RWPE2 (cell line): ENCODE measurements around the gene MORC1.

Experiments used
- ATAC-seq: fragments of 200-7000 bp; cut with Tn5 transposase; 3 replicates; pipeline ENCODE4 v1.9.1; 2021; ENCODE audit warnings: low read depth
- DNase-seq: peaks from one replicate; pipeline ENCODE4 v3.0.0-alpha.2; 2020; ENCODE audit warnings: low spot score
- H3K27ac ChIP-seq: fragments of 450-650 bp; 2 replicates; pipeline ENCODE4 v1.5.1; 2017; ENCODE audit warnings: mild to moderate bottlenecking; ENCODE audit not compliant: poor library complexity, severe bottlenecking
- H3K27me3 ChIP-seq: fragments of 250-450 bp; sonication (Bioruptor Pico); 2 replicates; pipeline ENCODE4 v1.5.1; 2021; ENCODE audit warnings: mild to moderate bottlenecking, moderate library complexity; ENCODE audit not compliant: insufficient read depth, poor library complexity, severe bottlenecking
- H3K36me3 ChIP-seq: fragments of 250-450 bp; sonication (Bioruptor Pico); 2 replicates; pipeline ENCODE4 v1.5.1; 2020; ENCODE audit warnings: low read depth, mild to moderate bottlenecking, moderate library complexity
- H3K4me1 ChIP-seq: fragments of 250-450 bp; sonication (Bioruptor Pico); 2 replicates; pipeline ENCODE4 v1.5.1; 2021; ENCODE audit warnings: mild to moderate bottlenecking, moderate library complexity; ENCODE audit not compliant: insufficient read depth, poor library complexity, severe bottlenecking
- H3K4me3 ChIP-seq: fragments of 250-450 bp; sonication (Bioruptor Pico); 2 replicates; pipeline ENCODE4 v1.5.1; 2021; ENCODE audit warnings: mild to moderate bottlenecking, moderate library complexity; ENCODE audit not compliant: severe bottlenecking
- H3K9me3 ChIP-seq: fragments of 250-450 bp; sonication (Bioruptor Pico); 2 replicates; pipeline ENCODE4 v1.5.1; 2021; ENCODE audit warnings: mild to moderate bottlenecking, moderate library complexity; ENCODE audit not compliant: severe bottlenecking
- TF ChIP-seq, protein P1 (sequence below): fragments of 450-650 bp; IDR thresholded peaks from one replicate; pipeline ENCODE4 v1.5.1; 2017; ENCODE audit warnings: mild to moderate bottlenecking, moderate library complexity; ENCODE audit not compliant: poor library complexity, severe bottlenecking

MORC1 gene

GRCh38 chr3:109025896-109026295 is 92.0 kb downstream of the MORC1 start:
- Histone ChIP-seq H3K27me3 (no peaks in the 10 kb centered on the region), H3K4me1 (no peaks in the 10 kb centered on the region), H3K9me3 (no peaks in the 10 kb centered on the region), H3K4me3 (no peak overlapping the region), H3K27ac (no peak overlapping the region), H3K36me3 (no peaks in the 10 kb centered on the region)
- ATAC-seq (no peak), DNase-seq (no peak)
- TF ChIP-seq, protein P1, sequence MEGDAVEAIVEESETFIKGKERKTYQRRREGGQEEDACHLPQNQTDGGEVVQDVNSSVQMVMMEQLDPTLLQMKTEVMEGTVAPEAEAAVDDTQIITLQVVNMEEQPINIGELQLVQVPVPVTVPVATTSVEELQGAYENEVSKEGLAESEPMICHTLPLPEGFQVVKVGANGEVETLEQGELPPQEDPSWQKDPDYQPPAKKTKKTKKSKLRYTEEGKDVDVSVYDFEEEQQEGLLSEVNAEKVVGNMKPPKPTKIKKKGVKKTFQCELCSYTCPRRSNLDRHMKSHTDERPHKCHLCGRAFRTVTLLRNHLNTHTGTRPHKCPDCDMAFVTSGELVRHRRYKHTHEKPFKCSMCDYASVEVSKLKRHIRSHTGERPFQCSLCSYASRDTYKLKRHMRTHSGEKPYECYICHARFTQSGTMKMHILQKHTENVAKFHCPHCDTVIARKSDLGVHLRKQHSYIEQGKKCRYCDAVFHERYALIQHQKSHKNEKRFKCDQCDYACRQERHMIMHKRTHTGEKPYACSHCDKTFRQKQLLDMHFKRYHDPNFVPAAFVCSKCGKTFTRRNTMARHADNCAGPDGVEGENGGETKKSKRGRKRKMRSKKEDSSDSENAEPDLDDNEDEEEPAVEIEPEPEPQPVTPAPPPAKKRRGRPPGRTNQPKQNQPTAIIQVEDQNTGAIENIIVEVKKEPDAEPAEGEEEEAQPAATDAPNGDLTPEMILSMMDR: no peak

GRCh38 chr3:109023656-109024254 is 94.2 kb downstream of the MORC1 start:
- Histone ChIP-seq H3K36me3 (no peaks in the 10 kb centered on the region), H3K27me3 (no peaks in the 10 kb centered on the region), H3K4me3 (no peak overlapping the region), H3K9me3 (no peaks in the 10 kb centered on the region), H3K4me1 (no peaks in the 10 kb centered on the region), H3K27ac (no peak overlapping the region)
- ATAC-seq (peak; percentile 58; the same call in 2 of the 3 replicates), DNase-seq (no peak)
- TF ChIP-seq, protein P1: peak; percentile 84

DNA sequence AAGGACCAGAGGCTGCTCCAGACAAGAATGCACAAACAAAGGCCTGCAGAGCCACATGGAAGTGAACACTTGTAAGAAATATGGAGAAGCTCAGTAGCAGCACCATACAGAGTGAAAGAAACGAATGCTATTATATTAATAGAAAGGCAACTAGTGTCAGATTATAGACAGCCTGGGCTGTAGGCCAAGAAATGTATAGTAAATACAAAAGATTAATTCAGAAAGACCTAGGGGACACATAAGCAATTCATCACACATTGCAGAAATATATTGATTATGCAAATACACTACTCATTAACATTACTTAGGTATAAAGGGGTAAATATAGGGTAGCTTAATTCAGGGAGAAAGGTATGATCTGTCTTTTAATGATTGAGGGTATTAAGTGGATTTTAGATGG is 94.8 kb downstream of the MORC1 start:
- ATAC-seq (no peak), DNase-seq (no peak)
- H3K4me1 ChIP-seq: no peaks in the 10 kb centered on the region
- H3K4me3 ChIP-seq: no peak overlapping the region
- TF ChIP-seq, protein P1: no peak
- no peaks in the 10 kb centered on the region for H3K36me3 ChIP-seq
- H3K27ac ChIP-seq: no peak overlapping the region
- no peaks in the 10 kb centered on the region for H3K9me3 ChIP-seq
- H3K27me3 ChIP-seq: no peaks in the 10 kb centered on the region

- Histone ChIP-seq H3K27ac (no peak overlapping the region), H3K27me3 (no peaks in the 10 kb centered on the region), H3K9me3 (no peaks in the 10 kb centered on the region), H3K4me3 (no peak overlapping the region), H3K4me1 (no peaks in the 10 kb centered on the region), H3K36me3 (no peaks in the 10 kb centered on the region)
- TF ChIP-seq, protein P1: no peak
- DNase-seq: no peak
- no peak for ATAC-seq
Observed at GRCh38 chr3:109021556-109021955, 96.4 kb downstream of the MORC1 start.

DNA sequence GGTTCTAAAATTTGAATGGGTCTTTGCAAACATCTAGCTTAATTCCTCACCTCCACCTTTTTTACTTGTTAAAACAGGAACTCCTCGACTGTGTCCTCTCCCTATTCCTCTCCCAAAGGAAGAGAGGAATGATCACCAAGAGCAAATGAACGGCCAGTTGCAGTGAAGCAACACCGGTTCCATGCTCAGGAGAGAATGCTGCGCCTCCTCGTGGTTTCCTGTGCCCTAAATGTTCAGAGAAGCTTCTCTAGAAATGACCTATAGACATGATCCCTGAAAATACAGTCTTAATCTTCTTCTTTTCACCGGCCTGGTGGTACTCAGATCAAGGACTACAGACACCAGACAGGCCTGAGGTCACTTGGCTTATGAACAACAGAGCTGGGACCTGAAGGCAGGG is 99.1 kb downstream of the MORC1 start:
- no peak for ATAC-seq
- H3K4me1 ChIP-seq: no peaks in the 10 kb centered on the region
- H3K36me3 ChIP-seq: no peaks in the 10 kb centered on the region
- no peaks in the 10 kb centered on the region for H3K27me3 ChIP-seq
- H3K27ac ChIP-seq: no peak overlapping the region
- TF ChIP-seq, protein P1: no peak
- H3K9me3 ChIP-seq: no peaks in the 10 kb centered on the region
- DNase-seq: no peak
- no peak overlapping the region for H3K4me3 ChIP-seq
